GM19468 (cell line): ENCODE results near the gene MCM7.
"Not testable (repeated sequence)": the region's sequence is repeated elsewhere in the genome, so short reads cannot be mapped to it uniquely, and the experiment has no call there.

Experiments
- ATAC-seq: cut with Tn5 transposase; IDR thresholded peaks from one replicate; pipeline ENCODE4 v1.9.1; 2021; ENCODE audit warnings: mild to moderate bottlenecking, moderate library complexity, moderate number of reproducible peaks; ENCODE audit not compliant: unreplicated experiment; ENCODE audit errors: extremely low read depth

Gene MCM7

GRCh38 chr7:100101016-100101862 lies at the start of gene MCM7, which contains the start of gene AP4M1:
MCM7 (minus strand) TSS chr7:100101397; CDS start chr7:100101294, 103 bp downstream.
AP4M1 (plus strand) TSS chr7:100101643; CDS start chr7:100101715, 72 bp downstream.
- ATAC-seq = peak; percentile 58

- peak; percentile 96 for ATAC-seq
Observed at GRCh38 chr7:100148559-100149328, 47.5 kb upstream of the MCM7 start, which contains the start of gene LAMTOR4. LAMTOR4 (plus strand) TSS chr7:100148918; CDS start chr7:100148973, 55 bp downstream.

GRCh38 chr7:100148225-100148558 lies 47.0 kb upstream of the MCM7 start:
- ATAC-seq = no peak

GRCh38 chr7:100147278-100147677 lies 46.1 kb upstream of the MCM7 start:
- ATAC-seq = no peak

- ATAC-seq = not testable (repeated sequence)
Observed at GRCh38 chr7:100146350-100146749, 45.2 kb upstream of the MCM7 start.

GRCh38 chr7:100142461-100142860 lies 41.3 kb upstream of the MCM7 start:
- ATAC-seq = no peak

- no peak for ATAC-seq
Observed at GRCh38 chr7:100141555-100141949, 40.4 kb upstream of the MCM7 start.

GRCh38 chr7:100137851-100138760 lies 36.9 kb upstream of the MCM7 start:
- ATAC-seq = no peak

- ATAC-seq = no peak
Observed at GRCh38 chr7:100132697-100133151, 31.5 kb upstream of the MCM7 start.

- ATAC-seq = no peak
Observed at GRCh38 chr7:100132126-100132525, 30.9 kb upstream of the MCM7 start.

- no peak for ATAC-seq
Observed at GRCh38 chr7:100130608-100131453, 29.6 kb upstream of the MCM7 start.

GRCh38 chr7:100130220-100130607 lies 29.0 kb upstream of the MCM7 start:
- ATAC-seq = not testable (repeated sequence)

GRCh38 chr7:100128637-100128963 lies 27.4 kb upstream of the MCM7 start:
- no peak for ATAC-seq

- no peak for ATAC-seq
Observed at GRCh38 chr7:100127866-100128636, 26.9 kb upstream of the MCM7 start.

- peak; percentile 11 for ATAC-seq
Observed at GRCh38 chr7:100126931-100127865, 26.0 kb upstream of the MCM7 start, which contains the start of gene MBLAC1. MBLAC1 (plus strand) TSS chr7:100126967; CDS start chr7:100127396, 429 bp downstream.

GRCh38 chr7:100126239-100126930 lies 25.2 kb upstream of the MCM7 start:
- ATAC-seq = no peak
